Vagina (tissue), 2 donors: ENCODE data around the gene BASP1. TPM values are rescaled to one million over a fixed set of nuclear protein-coding genes. Genes with fewer than 3 reads are reported as not detected.

ENCODE experiments used
- DNase-seq, 2 donors: peaks; one replicate each; pipeline ENCODE4 v3.0.0-alpha.2; 2017; ENCODE audit errors: extremely low spot score in 2 of 2
- H3K27ac ChIP-seq: fragments of 200-600 bp; sonication (generic); one replicate; pipeline ENCODE4 v1.5.1; 2019
- H3K27me3 ChIP-seq: fragments of 200-600 bp; sonication (generic); one replicate; pipeline ENCODE4 v1.5.1; 2019
- H3K36me3 ChIP-seq, 2 donors: fragments of 200-600 bp; sonication (generic); one replicate each; pipeline ENCODE4 v1.5.1; 2017 to 2019
- H3K4me1 ChIP-seq: fragments of 200-600 bp; sonication (generic); one replicate; pipeline ENCODE4 v1.5.1; 2019
- H3K4me3 ChIP-seq, 2 donors: fragments of 200-600 bp; sonication (generic); 1 replicate in 1 of 2; 2 replicates in 1 of 2; pipeline ENCODE4 v1.5.1; 2016 to 2019
- H3K9me3 ChIP-seq: fragments of 200-600 bp; sonication (generic); one replicate; pipeline ENCODE4 v1.5.1; 2019
- POLR2A ChIP-seq, 2 donors: fragments of 450-650 bp; IDR thresholded peaks; one replicate each; pipeline ENCODE4 v1.6.1; 2017; ENCODE audit warnings: antibody characterized with exemption in 2 of 2, mild to moderate bottlenecking in 2 of 2, moderate library complexity in 2 of 2
- POLR2AphosphoS5 ChIP-seq, 2 donors: sonication (generic); formaldehyde crosslinking; IDR thresholded peaks; one replicate each; pipeline ENCODE4 v1.9.0; 2017; ENCODE audit warnings: antibody characterized with exemption in 2 of 2, mild to moderate bottlenecking in 2 of 2, low read depth in 1 of 2; ENCODE audit not compliant: insufficient read depth in 1 of 2
- intact Hi-C: fragments of 100-400 bp; cut with DNase I; formaldehyde crosslinking; loops from one replicate; pipeline ENCODE4 v1.15.1; 2023
- total RNA-seq: library from RNA; depleted of rRNA; stranded (reverse); fragments of >200 nt; gene quantifications from one replicate; pipeline ENCODE4 v1.2.3, GENCODE V29; 2016
- TF ChIP-seq, protein P1 (sequence below), 3 experiments: fragments of 450-650 bp in 2 of 3; fragments of 200-600 bp in 1 of 3; sonication (generic) in 1 of 3; IDR thresholded peaks; one replicate each; pipeline ENCODE4 v1.5.1; 2017 to 2019; ENCODE audit warnings: antibody characterized with exemption in 3 of 3, mild to moderate bottlenecking in 2 of 3, moderate library complexity in 2 of 3

The BASP1 gene
- total RNA-seq, 1 donor from 2014 or later = 46.4 TPM

DNA sequence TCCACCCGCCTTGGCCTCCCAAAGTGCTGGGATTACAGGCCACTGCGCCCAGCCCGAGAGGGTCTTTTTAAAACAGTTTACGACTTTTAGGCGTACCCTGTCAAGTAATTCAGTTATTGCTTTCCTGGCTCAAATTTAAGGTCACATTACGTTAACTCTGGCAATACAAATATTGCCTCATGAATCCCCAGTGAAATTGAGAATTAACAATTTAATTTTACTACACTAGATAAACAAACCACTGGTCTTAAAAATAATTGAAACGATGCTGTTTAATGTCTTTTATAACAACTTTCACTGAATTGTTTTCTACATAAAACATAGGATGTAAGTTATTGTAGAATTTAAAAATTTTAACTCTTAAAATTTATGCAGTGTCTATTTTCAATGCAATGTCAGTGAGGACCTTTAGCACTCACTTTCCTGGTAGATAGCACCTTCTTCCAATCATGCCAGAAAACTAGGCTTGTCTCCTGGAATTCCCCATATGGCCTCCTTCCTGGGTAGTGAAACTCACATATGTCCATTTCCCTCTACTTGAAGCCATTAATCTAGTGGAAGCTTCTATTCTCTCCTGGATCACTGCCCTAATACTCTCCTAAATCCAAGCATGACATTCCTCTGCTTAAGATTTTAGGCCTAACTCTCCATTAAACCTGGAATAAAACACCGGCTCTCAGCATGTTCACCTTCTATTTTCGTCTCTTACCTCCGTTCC is 13.5 kb downstream of the BASP1 start:
- Histone ChIP-seq H3K9me3 (no peaks in the 10 kb centered on the region), H3K27me3 (no peaks in the 10 kb centered on the region), H3K27ac (peak overlapping the region; percentile 24), H3K4me1 (peaks cover 29% of the 10 kb centered on the region), H3K4me3 (no peak overlapping the region), H3K36me3 (no peaks in the 10 kb centered on the region)
- no peak for TF ChIP-seq POLR2A (IDR thresholded peaks at IDR 0.05)
- TF ChIP-seq, protein P1, sequence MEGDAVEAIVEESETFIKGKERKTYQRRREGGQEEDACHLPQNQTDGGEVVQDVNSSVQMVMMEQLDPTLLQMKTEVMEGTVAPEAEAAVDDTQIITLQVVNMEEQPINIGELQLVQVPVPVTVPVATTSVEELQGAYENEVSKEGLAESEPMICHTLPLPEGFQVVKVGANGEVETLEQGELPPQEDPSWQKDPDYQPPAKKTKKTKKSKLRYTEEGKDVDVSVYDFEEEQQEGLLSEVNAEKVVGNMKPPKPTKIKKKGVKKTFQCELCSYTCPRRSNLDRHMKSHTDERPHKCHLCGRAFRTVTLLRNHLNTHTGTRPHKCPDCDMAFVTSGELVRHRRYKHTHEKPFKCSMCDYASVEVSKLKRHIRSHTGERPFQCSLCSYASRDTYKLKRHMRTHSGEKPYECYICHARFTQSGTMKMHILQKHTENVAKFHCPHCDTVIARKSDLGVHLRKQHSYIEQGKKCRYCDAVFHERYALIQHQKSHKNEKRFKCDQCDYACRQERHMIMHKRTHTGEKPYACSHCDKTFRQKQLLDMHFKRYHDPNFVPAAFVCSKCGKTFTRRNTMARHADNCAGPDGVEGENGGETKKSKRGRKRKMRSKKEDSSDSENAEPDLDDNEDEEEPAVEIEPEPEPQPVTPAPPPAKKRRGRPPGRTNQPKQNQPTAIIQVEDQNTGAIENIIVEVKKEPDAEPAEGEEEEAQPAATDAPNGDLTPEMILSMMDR (IDR thresholded peaks at IDR 0.05) = no peak
- TF ChIP-seq POLR2AphosphoS5 (IDR thresholded peaks at IDR 0.05; ENCODE audit: insufficient read depth in 1 of 2, low read depth in 1 of 2) = no peak
- intact Hi-C loops = no loop called here
- DNase-seq = no peak

DNA sequence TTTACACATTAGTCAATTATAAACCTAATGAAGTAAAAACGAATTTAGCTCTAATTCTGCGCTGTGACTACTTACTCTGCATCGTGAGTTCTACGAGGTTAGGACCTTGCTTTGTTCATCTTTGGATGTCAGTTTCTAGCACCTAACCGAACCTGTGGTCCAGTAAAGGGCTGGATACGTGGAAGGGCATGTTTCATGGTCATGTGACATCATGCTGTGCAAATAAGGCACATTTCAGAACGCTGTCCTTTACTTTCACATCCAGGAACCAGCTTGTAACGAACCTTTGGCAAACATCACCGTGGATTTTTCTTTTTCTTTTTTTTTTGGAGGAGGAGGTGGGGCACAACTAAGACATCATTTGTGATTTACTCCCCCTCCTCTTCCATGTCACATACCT is 15.0 kb downstream of the BASP1 start:
- intact Hi-C loops = no loop called here
- Histone ChIP-seq H3K27me3 (no peaks in the 10 kb centered on the region), H3K4me1 (peaks cover 29% of the 10 kb centered on the region), H3K4me3 (no peak overlapping the region), H3K36me3 (no peaks in the 10 kb centered on the region), H3K27ac (no peak overlapping the region), H3K9me3 (no peaks in the 10 kb centered on the region)
- DNase-seq = no peak
- TF ChIP-seq, protein P1 (IDR thresholded peaks at IDR 0.05) = no peak
- no peak for TF ChIP-seq POLR2AphosphoS5 (IDR thresholded peaks at IDR 0.05; ENCODE audit: insufficient read depth in 1 of 2, low read depth in 1 of 2)
- TF ChIP-seq POLR2A (IDR thresholded peaks at IDR 0.05) = no peak

DNA sequence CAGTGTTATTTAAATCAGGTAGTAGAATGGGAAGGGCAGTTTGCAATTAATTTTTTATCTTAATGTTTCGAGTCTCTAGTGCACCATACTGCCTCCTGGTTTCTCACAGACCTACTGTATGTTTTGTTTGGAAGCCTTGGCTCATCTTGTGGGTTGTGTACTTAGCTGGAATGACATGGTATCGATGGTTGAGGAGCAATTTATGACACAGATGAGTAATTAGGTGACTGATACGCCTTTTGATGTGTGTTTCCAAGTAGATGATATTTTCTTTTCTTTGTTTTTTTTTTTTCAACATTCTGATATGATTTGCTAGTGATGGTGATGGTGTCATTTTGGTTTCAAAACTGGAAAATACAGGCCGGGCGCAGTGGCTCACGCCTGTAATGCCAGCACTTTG is 16.1 kb downstream of the BASP1 start:
- Histone ChIP-seq H3K27me3 (no peaks in the 10 kb centered on the region), H3K4me1 (peaks cover 24% of the 10 kb centered on the region), H3K27ac (no peak overlapping the region), H3K9me3 (no peaks in the 10 kb centered on the region), H3K4me3 (no peak overlapping the region), H3K36me3 (no peaks in the 10 kb centered on the region)
- intact Hi-C loops = no loop called here
- no peak for DNase-seq
- TF ChIP-seq, protein P1 (IDR thresholded peaks at IDR 0.05) = no peak
- TF ChIP-seq POLR2A (IDR thresholded peaks at IDR 0.05) (no peak), POLR2AphosphoS5 (IDR thresholded peaks at IDR 0.05; ENCODE audit: insufficient read depth in 1 of 2, low read depth in 1 of 2) (no peak)

DNA sequence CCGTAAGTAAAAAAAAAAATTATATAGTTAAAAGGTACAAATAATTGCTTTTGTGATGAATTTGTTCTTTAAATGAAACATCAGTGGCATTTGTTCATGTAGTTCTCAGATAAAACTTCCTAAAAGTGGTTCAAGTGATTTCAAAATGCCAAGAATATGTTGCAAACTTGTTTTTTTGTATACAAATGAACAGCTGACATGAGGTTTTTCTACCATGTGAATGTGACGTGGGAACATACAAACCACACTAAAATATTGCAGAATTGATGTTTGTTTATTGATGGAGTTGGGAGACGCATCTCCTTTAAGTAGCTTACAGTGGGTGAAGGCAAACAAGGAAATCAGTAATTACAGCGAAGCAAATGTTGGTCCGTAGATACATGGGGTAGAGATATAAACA is 16.9 kb downstream of the BASP1 start:
- H3K27me3 ChIP-seq = no peaks in the 10 kb centered on the region
- H3K36me3 ChIP-seq = no peaks in the 10 kb centered on the region
- DNase-seq = no peak
- no peak overlapping the region for H3K27ac ChIP-seq
- H3K4me3 ChIP-seq = no peak overlapping the region
- peaks cover 15% of the 10 kb centered on the region for H3K4me1 ChIP-seq
- no peaks in the 10 kb centered on the region for H3K9me3 ChIP-seq
- no peak for TF ChIP-seq POLR2A (IDR thresholded peaks at IDR 0.05)
- TF ChIP-seq POLR2AphosphoS5 (IDR thresholded peaks at IDR 0.05; ENCODE audit: insufficient read depth in 1 of 2, low read depth in 1 of 2) = no peak
- TF ChIP-seq, protein P1 (IDR thresholded peaks at IDR 0.05) = no peak
- intact Hi-C loops = no loop called here

DNA sequence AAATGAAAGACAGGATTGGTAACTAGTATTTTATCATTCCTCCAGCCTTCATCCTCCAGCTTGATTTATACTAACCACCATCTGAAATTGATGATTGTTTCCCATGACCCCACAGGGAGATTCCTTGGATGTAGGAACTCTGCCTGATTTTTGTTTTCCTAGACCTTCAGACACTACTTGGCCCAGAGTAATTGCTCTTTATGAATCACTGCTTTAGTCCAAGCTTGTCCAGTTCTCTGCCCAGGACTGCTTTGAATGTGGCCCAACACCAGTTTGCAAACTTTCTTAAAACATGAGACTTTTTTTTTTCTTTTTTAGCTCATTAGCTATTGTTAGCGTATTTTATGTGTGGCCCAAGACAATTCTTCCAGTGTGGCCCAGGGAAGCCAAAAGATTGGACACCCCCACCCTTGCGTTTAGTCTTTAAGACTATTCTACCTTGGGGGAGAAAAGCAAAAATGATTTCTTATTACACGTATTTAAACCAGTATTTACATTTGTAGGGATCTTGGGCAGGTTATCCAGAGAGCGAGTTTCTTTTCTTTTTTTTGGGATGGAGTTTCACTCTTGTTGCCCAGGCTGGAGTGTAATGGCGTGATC is 18.4 kb downstream of the BASP1 start:
- TF ChIP-seq POLR2A (IDR thresholded peaks at IDR 0.05) (no peak), POLR2AphosphoS5 (IDR thresholded peaks at IDR 0.05; ENCODE audit: insufficient read depth in 1 of 2, low read depth in 1 of 2) (no peak)
- TF ChIP-seq, protein P1 (IDR thresholded peaks at IDR 0.05) = no peak
- DNase-seq = no peak
- Histone ChIP-seq H3K4me3 (no peak overlapping the region), H3K27ac (no peak overlapping the region), H3K4me1 (peaks cover 9% of the 10 kb centered on the region), H3K36me3 (no peaks in the 10 kb centered on the region), H3K9me3 (no peaks in the 10 kb centered on the region), H3K27me3 (no peaks in the 10 kb centered on the region)
- intact Hi-C loops = no loop called here
